Body of pancreas (tissue), 4 donors: ENCODE measurements around the gene ZDHHC5. TPM values are rescaled to one million over a fixed set of nuclear protein-coding genes. Genes with fewer than 3 reads are reported as not detected.

Experiments
- ATAC-seq: fragments of 150-250 bp; one replicate; pipeline ENCODE4 v1.9.1; 2016
- DNase-seq, 4 donors: peaks; one replicate each; pipeline ENCODE4 v3.0.0-alpha.2; 2019
- H3K27ac ChIP-seq, 4 donors: fragments of 200-600 bp; sonication (generic); 1 replicate in 3 of 4; 2 replicates in 1 of 4; pipeline versions ENCODE4 v1.5.1 to v1.6.1; 2016 to 2019; ENCODE audit warnings: mild to moderate bottlenecking in 1 of 4, mixed read lengths in 1 of 4, moderate library complexity in 1 of 4
- H3K27me3 ChIP-seq, 2 donors: fragments of 200-600 bp; sonication (generic); one replicate each; pipeline ENCODE4 v1.6.0; 2016; ENCODE audit warnings: mild to moderate bottlenecking in 1 of 2
- H3K36me3 ChIP-seq, 2 donors: fragments of 200-600 bp; sonication (generic); replicated peaks in 1 of 2; 2 replicates each; pipeline ENCODE4 v1.5.1; 2016; ENCODE audit warnings: low read depth in 2 of 2; ENCODE audit not compliant: insufficient read depth in 1 of 2
- H3K4me1 ChIP-seq: fragments of 200-600 bp; sonication (generic); one replicate; pipeline ENCODE4 v1.6.0; 2016
- H3K4me3 ChIP-seq, 2 donors: fragments of 200-600 bp; sonication (generic); 1 replicate in 1 of 2; 2 replicates in 1 of 2; pipeline ENCODE4 v1.5.1; 2016 to 2019
- H3K9me3 ChIP-seq, 3 donors: fragments of 200-600 bp; sonication (generic); 1 replicate in 2 of 3; 2 replicates in 1 of 3; pipeline ENCODE4 v1.5.1; 2016
- POLR2A ChIP-seq, 3 donors: fragments of 450-650 bp; IDR thresholded peaks; one replicate each; pipeline ENCODE4 v1.6.1; 2016; ENCODE audit warnings: antibody characterized with exemption in 3 of 3, mild to moderate bottlenecking in 2 of 3
- WGBS, 2 donors: methylation state at CpG; one replicate each; pipeline ENCODE4 v1.1.5; 2017; 5-methylcytosine and 5-hydroxymethylcytosine counted together
- intact Hi-C: fragments of 100-400 bp; cut with DNase I; formaldehyde crosslinking; loops from one replicate; pipeline ENCODE4 v1.15.1; 2023
- total RNA-seq, 2 donors: library from RNA; depleted of rRNA; stranded (reverse); fragments of >200 nt; gene quantifications; one replicate each; pipeline ENCODE4 v1.1.0, GENCODE V29; 2016
- TF ChIP-seq, protein P1 (sequence below), 7 experiments: fragments of 450-650 bp in 4 of 7; fragments of 200-600 bp in 3 of 7; sonication (generic) in 3 of 7; IDR thresholded peaks; one replicate each; pipeline ENCODE4 v1.5.1; 2016 to 2019; ENCODE audit warnings: antibody characterized with exemption in 7 of 7

The ZDHHC5 gene
- total RNA-seq, 2 donors from 2014 or later = 17.6 to 48.5 TPM

DNA sequence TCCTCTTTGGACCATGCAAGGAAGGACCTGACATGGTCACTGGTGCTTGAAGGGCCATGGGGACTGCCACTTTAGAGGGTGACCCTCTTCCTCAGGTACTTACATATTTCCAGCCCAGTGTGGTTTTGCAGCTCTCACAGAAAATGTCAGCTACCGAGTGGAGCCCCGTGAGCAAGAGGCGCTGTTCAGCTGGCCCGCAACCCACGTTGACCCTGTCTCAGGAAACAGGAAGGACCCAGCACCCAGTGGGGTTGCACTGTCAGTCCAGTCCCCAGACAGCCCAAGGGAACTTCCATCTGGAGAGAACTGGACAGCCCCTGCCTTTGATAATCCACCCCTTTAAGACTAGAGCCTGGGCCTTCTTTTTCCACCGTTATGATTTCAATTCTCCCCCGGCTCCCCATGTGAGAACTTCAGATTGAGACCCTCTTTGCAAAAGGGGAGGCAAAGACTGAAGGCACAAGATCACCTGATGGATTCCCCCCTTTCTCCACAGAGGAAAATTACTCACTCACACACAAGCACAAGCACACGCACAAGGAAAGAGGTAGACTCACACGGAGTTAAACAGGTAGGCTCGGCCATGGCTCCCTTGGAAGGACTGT lies 21.6 kb upstream of the ZDHHC5 start:
- Histone ChIP-seq H3K9me3 (no peaks in the 10 kb centered on the region), H3K27ac (no peak overlapping the region), H3K27me3 (peaks cover 2 to 26% of the 10 kb centered on the region in 2 donors), H3K4me1 (peaks cover 26% of the 10 kb centered on the region), H3K36me3 (no peaks in the 10 kb centered on the region), H3K4me3 (no peak overlapping the region)
- TF ChIP-seq, protein P1, sequence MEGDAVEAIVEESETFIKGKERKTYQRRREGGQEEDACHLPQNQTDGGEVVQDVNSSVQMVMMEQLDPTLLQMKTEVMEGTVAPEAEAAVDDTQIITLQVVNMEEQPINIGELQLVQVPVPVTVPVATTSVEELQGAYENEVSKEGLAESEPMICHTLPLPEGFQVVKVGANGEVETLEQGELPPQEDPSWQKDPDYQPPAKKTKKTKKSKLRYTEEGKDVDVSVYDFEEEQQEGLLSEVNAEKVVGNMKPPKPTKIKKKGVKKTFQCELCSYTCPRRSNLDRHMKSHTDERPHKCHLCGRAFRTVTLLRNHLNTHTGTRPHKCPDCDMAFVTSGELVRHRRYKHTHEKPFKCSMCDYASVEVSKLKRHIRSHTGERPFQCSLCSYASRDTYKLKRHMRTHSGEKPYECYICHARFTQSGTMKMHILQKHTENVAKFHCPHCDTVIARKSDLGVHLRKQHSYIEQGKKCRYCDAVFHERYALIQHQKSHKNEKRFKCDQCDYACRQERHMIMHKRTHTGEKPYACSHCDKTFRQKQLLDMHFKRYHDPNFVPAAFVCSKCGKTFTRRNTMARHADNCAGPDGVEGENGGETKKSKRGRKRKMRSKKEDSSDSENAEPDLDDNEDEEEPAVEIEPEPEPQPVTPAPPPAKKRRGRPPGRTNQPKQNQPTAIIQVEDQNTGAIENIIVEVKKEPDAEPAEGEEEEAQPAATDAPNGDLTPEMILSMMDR (IDR thresholded peaks at IDR 0.05) = no peak
- no peak for TF ChIP-seq POLR2A (IDR thresholded peaks at IDR 0.05)
- ATAC-seq (no peak), DNase-seq (no peak)
- 38 to 53% methylated on average over 10 of the region's 10 CpGs for WGBS, 2 donors
- intact Hi-C loops = loop anchor here (10.0 kb wide), 2 partner anchors 181 to 291 kb away; partner anchors contain the start of gene RTN4RL2

DNA sequence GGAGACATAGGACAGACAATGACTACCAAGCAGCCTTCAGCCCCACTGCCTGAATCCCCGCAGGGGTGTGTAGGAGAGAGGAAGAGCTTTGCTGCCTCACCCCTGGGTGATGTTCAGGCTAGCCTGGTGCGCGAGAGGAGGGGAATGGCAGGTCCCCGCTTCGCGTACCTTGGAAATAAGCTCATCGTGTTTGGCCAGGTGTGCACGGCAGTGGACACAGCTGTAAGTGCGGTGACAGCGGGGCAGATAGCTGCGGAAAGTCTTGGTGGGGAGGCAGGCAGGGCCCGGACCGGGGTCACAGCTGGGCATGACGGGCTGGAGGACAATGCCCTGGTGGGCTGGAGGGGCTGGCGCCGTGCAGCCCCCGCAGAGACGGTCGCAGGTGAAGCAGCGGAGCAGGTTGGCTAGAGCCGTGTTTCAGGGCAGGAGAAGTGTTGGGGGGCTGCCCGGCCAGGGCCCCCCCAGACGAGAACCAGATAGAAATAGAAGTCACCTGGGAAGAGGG lies 21.1 kb upstream of the ZDHHC5 start:
- ATAC-seq (no peak), DNase-seq (no peak)
- no peak overlapping the region for H3K27ac ChIP-seq
- no peaks in the 10 kb centered on the region for H3K9me3 ChIP-seq
- intact Hi-C loops = loop anchor here (10.0 kb wide), 2 partner anchors 182 to 292 kb away; partner anchors contain the start of gene RTN4RL2
- H3K4me1 ChIP-seq = peaks cover 26% of the 10 kb centered on the region
- H3K27me3 ChIP-seq = peaks cover 2 to 26% of the 10 kb centered on the region in 2 donors
- 4 to 8% methylated on average over 4 to 23 of the region's 23 CpGs for WGBS, 2 donors
- TF ChIP-seq POLR2A (IDR thresholded peaks at IDR 0.05) = no peak
- TF ChIP-seq, protein P1 (IDR thresholded peaks at IDR 0.05) = no peak
- H3K4me3 ChIP-seq = no peak overlapping the region
- no peaks in the 10 kb centered on the region for H3K36me3 ChIP-seq

DNA sequence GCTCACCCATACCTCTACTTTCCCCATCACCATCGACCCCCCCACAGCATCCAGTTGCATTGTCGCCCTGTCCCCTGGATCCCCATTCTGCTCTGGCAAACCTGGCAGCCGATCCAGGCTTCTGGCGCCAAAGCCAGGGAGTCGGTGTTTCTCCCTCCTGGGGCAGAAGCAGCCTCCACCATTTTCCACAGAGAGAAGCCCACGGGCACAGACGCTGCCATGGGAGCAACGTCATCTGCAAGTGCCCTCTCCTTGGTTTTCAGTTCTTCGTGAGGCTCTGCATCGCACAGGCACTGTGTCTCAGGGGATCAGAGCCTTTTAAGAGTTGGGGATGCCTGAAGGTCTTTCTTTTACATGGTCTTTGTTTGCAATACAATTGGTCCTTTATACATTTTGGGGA lies 20.5 kb upstream of the ZDHHC5 start:
- ATAC-seq (no peak), DNase-seq (no peak)
- intact Hi-C loops = loop anchor here (10.0 kb wide), 2 partner anchors 183 to 293 kb away; partner anchors contain the start of gene RTN4RL2
- Histone ChIP-seq H3K27me3 (peaks cover 2 to 26% of the 10 kb centered on the region in 2 donors), H3K36me3 (no peaks in the 10 kb centered on the region), H3K27ac (no peak overlapping the region), H3K9me3 (no peaks in the 10 kb centered on the region), H3K4me3 (no peak overlapping the region), H3K4me1 (peaks cover 26% of the 10 kb centered on the region)
- no peak for TF ChIP-seq POLR2A (IDR thresholded peaks at IDR 0.05)
- TF ChIP-seq, protein P1 (IDR thresholded peaks at IDR 0.05) = no peak
- 5 to 6% methylated on average over 8 to 10 of the region's 10 CpGs for WGBS, 2 donors

DNA sequence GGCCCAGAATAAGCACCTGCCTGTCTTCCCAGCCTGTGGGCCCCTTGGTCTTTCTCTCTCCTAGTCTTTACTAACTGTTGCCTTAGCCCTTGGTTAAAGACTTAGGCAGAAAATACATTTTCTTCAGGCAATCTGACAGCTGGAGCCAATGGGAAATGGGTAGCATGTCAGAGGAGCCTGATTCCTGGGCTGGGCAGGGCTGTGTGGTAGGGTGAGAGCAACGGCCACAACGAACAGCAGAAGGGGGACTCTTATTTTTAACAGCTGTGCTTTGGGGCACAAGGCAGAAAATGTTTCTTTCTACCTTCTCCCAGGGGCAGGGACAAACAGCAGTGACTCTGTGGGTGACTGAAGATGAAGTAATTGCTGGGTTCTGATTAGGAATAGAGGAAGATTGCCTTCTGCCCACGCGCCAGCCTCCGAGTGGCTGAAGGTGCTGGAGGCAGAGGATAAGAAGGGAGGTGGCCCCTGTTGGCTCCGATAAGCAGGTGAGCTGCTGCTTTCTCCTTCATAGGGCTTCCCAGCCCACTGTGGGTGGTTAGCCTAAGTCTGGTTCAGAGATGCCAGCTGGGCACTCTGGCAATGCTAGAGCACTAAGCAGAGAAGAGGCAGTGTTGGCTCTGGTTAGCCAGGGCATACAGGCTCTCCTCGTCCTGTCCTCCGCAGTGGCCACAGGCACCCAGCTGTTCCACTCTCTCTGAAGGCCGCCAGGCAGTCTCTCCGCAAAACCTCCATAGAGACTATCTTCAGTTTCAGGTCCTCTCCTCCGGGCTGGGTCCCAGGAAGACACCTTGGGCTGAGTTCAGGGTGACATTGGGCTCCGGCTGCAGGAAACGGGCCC lies 19.7 kb upstream of the ZDHHC5 start:
- no peak overlapping the region for H3K4me3 ChIP-seq
- peaks cover 2 to 26% of the 10 kb centered on the region in 2 donors for H3K27me3 ChIP-seq
- WGBS, 2 donors = 6 to 17% methylated on average over 8 to 13 of the region's 13 CpGs
- H3K9me3 ChIP-seq = no peaks in the 10 kb centered on the region
- TF ChIP-seq, protein P1 (IDR thresholded peaks at IDR 0.05) = no peak
- no peak for TF ChIP-seq POLR2A (IDR thresholded peaks at IDR 0.05)
- peaks cover 26% of the 10 kb centered on the region for H3K4me1 ChIP-seq
- no peaks in the 10 kb centered on the region for H3K36me3 ChIP-seq
- ATAC-seq = no peak
- intact Hi-C loops = loop anchor here (10.0 kb wide), 2 partner anchors 183 to 293 kb away; partner anchors contain the start of gene RTN4RL2
- DNase-seq = no peak
- no peak overlapping the region for H3K27ac ChIP-seq
